H4 (cell line): ENCODE measurements around the gene ZBTB1. TPM values are rescaled to one million over a fixed set of nuclear protein-coding genes. Genes with fewer than 3 reads are reported as not detected.
"Not testable (repeated sequence)": the region's sequence is repeated elsewhere in the genome, so short reads cannot be mapped to it uniquely, and the experiment has no call there.

Experiments used
- DNase-seq: peaks from one replicate; pipeline ENCODE4 v3.0.0-alpha.2; 2015; ENCODE audit warnings: low spot score
- total RNA-seq: library from RNA; depleted of rRNA; stranded (reverse); fragments of >200 nt; shearing (Covaris generic); gene quantifications from 2 replicates; pipeline ENCODE4 v1.2.3, GENCODE V29; 2014

Gene ZBTB1
- total RNA-seq, 1 experiment from 2014 or later = 34.7 TPM

DNA sequence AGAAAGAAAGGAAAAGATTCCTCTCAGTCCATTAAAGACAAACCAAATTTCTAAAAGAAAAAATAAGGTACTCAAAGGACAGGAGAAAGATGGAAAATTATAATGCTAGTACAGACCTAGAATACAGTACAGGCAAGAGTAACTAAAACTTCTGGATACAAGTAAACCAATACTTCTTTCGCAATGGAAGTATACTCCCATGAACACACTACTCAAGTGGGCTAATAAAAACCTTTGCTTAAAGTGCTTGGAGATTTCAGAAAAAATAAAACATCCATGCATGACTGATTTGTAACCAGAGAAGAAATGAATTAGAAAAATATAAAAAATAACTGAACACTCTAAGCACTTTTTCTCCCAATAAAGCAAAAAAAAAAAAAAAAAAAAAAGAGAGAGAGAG, 4.5 kb upstream of the ZBTB1 start:
- no peak for DNase-seq

DNA sequence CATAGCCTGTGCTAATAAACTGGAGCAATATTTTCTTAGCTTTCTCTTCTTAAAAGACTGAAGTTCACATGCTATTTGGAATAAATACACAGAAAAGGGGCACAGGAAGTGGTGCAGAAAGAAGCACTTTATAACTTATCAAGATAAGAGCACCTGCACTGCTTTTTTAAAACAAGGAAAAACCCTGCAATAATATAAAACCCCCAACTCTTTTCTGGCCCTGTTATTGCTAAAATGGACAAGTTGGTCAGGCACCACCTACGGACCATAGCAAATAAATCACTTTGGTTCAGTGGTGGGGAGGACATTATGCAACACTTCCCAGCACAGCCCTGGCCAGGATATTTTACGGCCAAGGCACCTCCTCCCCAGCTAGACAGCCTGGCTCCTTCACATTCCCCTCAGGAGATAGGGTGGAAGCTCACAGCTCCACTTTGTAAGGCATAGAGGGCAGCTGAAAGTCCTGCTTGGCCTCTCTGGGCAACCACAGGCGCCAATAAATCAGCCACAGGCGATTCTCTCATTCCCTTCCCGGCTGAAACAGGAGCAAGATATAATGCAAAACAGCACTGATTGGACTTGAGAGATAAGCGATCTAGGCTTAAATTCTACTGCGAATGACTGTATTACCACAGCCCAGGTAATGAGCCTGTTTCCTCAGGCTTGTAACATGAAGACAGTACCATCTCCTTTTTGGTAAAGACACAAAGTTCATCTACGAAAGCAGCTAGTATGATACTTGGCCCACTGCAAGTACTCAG, 3.0 kb upstream of the ZBTB1 start:
- DNase-seq = peak; percentile 92

DNA sequence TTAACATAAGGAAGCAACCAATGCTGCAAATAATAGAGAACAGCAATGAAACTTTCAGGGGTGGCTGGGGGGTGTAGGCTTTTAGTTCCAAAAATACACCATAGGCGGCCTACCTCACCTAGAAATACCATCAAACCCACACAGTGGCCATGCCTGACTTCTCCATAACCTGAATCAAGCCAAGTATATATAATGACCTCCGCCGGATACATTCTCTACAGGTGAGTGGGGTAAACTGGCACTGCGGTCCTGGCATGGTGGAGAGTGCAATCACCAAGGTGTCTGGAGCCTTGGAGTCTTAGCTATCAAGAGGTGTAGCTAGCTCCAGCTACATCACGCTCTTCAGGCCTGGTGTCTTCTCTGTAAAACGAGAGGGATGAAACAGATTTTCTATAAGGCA, 2.1 kb upstream of the ZBTB1 start:
- no peak for DNase-seq

DNA sequence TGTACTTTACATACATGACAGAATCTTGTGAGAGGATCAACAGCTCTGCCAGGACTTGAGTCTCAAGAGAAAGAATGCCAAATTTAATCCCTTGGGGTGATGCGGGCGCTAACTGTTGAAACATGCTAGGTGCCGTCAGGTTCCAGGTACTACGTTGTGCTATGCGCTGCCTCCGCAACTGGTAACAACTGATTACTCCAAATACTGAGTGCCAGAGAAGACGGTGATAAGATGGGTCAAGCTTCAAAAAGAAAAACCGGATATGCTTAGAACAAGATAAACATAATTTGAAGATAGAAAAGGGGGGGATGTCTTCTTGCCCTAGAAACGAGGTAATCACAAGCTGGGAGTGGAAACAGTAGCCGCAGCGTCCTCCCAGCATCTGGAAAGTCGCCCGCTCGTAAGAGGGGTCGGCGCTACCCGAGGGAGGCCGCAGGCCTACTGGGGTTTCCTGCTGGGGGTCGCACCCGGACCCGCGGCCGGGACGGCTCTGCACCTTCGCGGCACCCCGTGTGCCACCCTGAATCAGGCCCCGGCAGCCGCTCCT, 1.6 kb upstream of the ZBTB1 start:
- no peak for DNase-seq

DNA sequence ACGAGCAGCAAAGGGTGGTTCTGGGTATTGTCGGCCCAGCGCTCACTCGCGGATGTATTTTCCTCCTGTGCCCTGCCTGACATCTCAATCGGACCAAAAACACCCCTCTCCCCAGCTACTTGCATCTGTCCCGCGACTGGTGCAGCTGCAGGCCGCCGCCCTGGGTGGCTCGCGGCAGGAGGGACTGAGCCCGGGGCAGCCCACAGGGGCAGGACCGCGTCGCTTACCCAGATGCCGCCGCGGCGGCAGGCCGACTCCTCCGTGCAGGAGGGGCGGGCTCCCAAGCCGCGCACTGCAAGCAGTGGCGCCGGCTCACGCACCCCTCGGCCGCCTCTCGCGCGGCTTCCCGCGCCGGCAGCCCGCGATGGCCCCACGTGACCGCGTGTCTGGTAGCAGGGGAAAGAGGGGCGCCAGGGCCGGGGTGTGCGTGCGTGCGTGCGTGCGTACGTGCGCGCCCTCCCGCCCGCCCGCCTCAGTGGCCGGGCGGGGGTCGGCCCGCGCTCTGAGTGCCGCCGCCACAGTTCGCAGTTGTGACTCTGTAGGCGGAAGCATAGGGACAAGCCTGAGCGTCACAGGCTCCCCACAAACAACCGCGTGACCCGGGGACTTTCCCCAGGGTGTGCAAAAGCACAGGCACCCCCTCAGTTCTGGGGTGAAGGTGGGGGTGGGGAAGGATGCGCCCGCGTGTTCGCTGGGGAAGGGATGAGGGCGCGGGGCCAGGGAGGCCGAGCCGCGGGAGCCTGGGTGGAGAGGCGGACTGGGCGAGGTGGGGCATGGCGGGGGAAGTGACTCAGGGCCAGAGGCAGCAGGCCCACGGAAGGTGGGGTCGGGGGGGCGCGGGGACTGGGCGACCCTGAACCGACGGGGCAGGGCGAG, 898 bp upstream of the ZBTB1 start, which contains the start of gene ZBTB25:
ZBTB25 (minus strand) TSS at position 405 of the 876 bp plus-strand sequence. CDS start 13,305 bp downstream, outside the sequence.
- DNase-seq = peak; percentile 87

DNA sequence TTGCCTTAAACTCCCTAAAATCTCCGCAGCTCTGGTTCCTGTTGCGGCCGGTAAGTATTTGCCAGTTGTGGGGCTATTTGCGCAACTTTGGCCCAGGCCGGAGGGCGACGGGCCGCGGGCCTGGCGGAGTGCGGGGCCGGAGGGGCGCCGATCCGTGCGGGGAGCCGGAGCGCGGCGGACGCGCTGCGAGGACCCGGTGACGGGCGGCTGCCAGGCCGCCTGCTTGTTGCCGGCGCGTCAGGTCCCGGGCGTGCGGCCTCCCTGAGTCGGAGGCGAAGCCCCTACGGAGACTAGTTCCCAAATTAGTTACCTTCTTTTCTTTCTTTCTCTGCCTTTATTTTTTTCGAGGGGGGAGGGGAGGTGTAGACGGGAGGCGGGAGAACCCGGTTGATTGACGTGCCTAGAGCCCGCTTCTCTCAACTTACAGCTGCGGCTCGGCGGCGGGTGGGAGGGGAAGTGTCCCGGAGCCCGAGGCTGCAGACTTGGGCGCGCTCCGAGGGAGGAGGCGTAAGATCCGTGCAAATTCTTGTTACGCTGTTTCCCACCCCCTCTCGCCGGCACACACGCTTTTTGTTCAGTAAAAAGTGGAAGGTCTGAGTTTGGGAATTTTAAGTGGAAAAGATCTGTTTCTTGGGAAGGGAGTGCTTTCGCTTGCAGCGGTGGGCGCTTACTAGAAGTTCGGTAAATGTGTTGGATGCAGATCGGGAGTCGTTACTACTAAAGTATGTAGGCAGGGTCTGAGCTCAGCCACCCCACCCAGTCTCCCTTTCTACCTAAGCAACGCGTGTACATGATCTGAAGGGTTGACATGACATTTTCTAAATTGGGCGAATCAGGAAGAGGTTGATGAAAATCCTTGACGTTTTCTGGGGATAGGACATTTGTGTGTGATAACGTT, 576 bp downstream of the ZBTB1 start:
- peak; percentile 84 for DNase-seq

DNA sequence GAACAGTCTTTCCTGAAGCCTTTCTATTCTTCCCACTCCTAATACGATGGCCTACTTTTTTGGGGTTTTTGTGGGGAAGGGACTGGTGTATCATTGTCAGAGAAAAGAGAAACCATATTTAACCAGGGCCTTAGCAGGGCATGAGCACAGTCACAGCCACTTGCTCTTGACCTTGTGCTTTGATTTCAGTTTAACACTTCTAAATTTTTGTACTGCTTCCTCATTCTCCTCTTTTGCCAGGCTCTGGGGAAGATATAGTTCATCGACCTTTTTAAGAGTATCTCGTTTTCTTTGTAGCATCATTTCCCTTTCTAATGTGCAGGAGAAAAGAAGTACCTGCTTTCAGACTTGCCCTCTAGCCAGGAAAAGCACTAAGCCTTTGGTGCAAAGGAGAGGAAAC, 2.2 kb downstream of the ZBTB1 start:
- no peak for DNase-seq

DNA sequence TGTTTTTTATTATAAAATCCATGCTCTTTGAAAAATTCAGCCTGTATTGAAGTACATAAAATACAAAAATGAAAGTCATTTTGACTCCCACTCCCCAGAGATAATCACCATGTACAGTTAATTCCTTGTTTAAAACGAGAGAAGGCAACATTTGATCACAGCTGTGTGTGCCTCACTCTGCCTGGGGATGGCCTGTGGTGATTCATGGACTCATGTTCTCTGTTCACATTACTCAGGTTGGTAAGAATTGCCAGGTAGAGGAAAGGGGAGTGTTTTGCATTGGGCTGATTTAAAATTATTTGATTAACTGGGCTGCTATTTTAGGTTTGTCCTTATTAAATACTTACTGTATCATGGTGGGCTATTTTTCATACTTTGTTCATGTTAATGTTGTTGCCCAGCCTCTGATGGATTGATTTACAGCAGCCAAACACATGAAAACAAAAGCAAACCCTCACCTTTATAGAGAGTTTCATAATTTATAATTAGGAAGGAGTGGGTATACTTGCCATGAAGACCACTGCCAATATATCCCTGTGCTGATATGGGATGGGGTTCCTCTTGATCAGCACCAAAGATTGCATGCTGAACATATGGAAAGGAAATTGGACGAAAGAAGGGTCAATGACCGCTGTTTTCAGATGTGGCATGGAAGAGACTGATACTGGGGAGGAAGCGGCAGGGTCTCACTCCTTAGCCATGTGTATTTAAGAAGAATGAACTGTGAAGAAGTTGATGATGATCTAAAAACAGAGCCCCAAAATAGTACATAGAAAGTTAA, 3.0 kb downstream of the ZBTB1 start:
- no peak for DNase-seq

DNA sequence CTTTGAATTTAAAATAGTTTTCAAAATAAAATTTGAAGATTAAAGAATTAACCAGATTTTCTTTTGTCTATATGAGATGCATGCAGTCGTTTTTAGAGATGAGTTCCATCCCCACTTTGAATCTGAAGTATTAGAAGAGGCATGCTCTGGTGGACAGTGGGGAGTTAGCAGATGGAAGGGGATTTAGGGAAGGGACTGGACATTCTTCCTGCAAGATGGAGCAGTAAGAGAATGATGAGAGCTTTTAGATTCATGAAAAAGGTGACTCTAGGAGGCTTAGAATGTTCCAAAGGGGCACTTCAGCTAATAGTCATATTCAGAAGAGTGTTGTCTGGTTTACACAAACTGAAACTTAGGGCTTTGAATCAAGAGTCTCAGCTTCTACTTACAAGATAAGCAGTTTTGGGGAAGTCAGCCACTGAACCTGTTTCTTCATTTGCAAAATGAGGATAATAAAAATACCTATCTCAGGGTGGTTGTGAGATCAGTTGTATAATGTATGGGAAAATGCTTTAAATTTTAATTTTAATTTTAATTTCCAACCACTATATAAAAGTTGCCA, 3.7 kb downstream of the ZBTB1 start:
- DNase-seq = no peak

DNA sequence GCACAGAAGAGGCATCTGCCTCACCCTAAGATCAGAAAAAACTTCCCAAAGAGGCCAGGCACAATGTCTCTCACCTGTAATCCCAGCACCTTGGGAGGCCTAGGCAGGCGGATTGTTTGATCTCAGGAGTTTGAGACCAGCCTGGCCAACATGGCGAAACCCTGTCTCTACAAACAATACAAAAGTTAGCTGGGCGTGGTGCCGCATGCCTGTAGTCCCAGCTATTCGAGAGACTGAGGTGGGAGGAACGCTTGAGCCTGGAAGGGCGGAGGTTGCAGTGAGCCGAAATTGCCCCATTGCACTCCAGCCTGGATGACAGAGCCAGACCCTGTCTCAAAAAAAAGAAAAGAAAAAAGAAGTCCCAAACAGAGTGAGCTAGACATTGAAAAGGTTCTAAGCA, 4.5 kb downstream of the ZBTB1 start:
- DNase-seq = no peak

DNA sequence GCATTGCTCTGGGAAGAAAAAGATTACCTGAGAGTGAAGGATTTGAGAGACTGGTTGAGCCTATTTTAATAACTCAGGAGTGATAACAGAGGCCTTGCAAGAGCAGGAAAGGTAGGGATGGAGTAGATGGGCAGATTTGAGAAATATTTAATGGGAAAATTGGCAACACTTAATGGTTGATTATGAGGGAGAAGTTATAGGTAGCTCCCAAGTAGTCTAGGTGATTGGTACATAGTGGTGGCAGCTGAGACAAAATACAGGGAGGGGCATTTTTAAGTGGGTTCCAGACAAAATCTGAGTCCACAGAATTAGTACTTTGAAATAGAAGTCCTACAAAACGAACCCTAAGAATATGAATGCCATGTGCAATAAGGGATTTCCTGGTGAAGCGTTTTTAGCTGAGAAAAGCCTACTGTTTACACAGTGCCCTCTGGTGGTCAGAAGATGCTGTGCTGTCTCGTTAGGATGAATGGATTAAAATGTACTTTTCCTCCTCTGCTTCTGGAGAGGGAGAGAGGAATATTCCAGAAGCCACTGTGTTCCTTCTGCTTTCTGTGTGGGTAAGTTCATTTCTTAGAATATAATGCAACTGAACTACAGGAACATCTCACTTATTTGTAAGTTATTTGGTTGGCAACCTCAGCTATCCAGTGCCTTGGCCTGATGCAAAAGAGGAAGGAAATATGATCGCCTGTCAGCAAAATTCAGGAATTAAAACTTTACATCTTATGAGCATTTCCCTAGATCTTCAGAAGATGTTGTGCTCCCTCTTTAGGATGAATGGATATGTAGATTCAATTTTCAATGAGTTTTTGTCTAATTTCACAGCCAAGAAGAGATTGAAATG, 6.5 kb downstream of the ZBTB1 start:
- DNase-seq = peak; percentile 59

DNA sequence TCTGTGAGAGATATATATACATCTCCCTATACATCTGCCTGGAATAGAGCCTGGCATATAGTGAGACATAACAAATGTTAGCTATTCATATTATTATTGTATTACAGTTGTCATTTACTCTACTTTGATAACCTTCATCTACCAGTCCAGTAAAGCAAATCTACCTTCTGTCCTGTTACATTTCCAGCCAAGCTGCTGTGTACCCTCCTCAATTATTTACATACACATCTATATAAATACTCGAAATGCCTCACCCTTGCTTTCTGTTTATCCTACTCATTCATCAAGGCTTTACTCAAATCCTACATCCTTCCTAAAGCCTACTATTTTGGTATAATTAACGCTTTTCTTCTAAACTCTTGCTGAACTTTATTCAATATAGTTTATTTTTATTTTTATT, 8.7 kb downstream of the ZBTB1 start:
- no peak for DNase-seq

DNA sequence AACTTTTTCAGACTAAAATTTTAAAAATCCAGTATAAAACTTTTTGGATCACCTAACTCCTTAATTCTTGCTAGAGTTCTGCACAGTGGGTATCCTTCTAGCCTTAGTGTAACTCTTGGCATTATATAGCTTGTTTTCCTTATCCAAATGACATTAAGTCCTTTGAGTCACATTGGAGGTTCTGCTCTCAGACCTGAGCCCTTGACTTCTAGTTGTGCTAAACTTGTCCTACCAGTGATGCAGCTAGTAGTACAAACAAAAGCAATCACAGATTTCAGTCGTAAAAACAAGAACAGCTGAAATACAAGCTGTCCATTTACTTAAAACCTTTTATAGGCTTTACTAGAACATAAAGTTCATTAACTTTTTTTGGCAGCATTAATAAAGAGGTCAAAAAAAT, 10.5 kb downstream of the ZBTB1 start:
- DNase-seq = no peak

DNA sequence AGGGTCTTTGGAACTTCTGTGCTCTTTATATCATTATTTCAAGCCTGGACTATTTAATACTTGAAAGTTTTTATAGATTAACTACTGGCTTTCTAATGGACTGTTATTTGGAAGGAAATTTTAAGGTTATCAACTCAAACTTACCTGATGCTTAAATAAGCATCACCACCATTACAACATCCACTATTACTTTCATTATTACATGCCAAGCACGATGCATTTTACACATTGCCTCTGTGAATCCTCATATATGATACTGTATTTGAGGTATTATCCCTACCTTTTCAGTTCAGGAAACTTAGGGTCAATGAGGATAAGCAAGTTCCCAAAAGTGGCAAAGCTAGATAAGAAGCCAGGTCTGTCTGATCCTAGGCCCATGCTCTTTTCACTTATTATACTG, 12.4 kb downstream of the ZBTB1 start:
- no peak for DNase-seq

DNA sequence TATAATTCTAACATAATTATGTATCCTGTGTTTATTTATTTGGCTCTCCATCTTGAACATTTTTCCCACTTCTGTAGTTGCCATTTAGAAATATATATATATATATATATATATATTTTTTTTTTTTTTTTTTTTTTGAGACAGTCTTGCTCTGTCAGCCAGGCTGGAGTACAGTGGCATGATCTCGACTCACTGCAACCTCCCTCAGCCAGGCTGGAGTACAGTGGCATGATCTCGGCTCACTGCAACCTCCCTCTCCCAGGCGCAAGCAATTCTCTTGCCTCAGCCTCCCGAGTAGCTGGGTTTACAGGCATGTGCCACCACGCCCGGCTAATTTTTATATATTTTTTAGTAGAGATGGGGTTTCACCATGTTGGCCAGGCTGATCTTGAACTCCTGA, 13.1 kb downstream of the ZBTB1 start:
- not testable (repeated sequence) for DNase-seq

DNA sequence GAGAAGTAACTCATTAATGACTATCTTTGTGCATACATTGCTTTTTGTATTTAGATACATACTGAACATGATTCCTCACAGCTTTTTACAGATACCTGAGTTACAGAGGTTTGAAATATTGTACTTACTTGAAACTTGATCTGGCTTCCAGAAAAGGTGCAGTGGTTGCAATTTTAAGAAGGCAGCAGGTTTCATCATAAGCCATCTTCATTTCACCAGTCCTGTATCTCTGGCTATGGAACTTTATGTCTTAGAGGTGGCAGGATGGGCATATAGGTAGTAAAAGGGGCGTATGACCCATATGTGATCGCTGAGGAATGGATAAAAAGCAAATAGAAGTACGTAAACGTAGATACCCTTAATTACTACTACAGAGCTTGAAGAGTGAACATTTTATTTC, 13.7 kb downstream of the ZBTB1 start:
- DNase-seq = no peak

DNA sequence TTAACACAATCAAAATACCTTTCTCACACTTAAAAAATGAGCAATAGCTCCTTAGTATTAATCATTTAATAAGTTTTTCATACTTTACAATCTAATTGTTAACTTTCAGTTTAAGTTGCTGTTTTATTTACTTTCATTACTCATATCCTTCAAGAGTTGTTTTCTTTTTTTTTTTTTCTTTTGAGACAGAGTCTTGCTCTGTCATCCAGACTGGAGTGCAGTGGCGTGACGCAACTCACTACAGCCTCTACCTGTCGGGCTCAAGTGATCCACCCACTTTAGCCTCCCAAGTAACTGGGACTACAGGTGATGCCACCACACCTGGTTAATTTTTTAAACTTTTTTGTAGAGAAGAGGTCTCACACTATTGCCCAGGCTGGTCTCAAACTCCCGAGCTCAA, 16.1 kb downstream of the ZBTB1 start:
- DNase-seq = no peak

DNA sequence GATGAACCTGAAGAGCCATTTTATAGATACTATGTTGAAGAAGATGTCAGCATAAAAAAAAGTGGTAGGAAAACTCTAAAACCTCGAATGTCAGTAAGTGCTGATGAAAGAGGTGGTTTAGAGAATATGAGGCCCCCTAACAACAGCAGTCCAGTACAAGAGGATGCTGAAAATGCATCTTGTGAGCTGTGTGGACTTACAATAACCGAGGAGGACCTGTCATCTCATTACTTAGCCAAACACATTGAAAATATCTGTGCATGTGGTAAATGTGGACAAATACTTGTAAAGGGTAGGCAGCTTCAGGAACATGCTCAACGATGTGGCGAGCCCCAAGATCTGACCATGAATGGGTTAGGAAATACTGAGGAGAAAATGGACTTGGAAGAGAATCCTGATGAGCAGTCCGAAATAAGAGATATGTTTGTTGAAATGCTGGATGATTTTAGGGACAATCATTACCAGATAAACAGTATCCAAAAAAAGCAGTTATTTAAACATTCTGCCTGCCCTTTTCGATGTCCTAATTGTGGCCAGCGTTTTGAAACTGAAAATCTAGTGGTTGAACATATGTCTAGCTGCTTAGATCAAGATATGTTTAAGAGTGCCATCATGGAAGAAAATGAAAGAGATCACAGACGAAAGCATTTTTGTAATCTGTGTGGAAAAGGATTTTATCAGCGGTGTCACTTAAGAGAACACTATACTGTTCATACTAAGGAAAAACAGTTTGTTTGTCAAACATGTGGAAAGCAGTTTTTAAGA, 18.2 kb downstream of the ZBTB1 start:
- DNase-seq = no peak

DNA sequence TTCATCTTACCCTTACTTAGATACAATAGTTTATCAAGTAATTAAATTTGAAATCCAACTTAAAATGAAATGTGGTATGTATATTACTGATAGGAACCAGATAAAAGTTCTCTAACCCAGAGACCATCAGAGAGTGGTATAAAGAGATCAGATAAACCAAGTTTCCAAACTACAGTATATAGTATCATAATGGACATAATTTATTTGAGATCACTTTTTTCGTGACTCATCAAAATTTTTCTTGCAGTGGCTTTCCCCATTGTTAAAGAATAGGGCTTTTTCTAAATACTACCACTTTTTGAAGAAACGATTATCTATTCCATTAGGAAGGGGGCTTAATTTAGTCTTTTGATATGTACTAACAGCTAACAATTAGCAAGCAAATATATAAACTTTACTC, 20.8 kb downstream of the ZBTB1 start:
- DNase-seq = no peak
